Measurements from ENCODE around the gene RAB11FIP4. TPM values are rescaled to one million over a fixed set of nuclear protein-coding genes. Genes with fewer than 3 reads are reported as not detected.

The RAB11FIP4 gene
- total RNA-seq, 2 donors from 2014 or later = 35.6 to 62.2 TPM

GRCh38 chr17:31476525-31477416 is 85.3 kb downstream of the RAB11FIP4 start:
- no peaks in the 10 kb centered on the region for H3K27me3 Mint-ChIP-seq (ENCODE audit: insufficient read depth)
- 86 to 87% methylated on average over 10 to 16 of the region's 16 CpGs for WGBS, 2 experiments (ENCODE audit: insufficient coverage in 1 of 2, insufficient read length in 1 of 2)

GRCh38 chr17:31477417-31478055 is 86.1 kb downstream of the RAB11FIP4 start:
- no peak overlapping the region for H3K27ac Mint-ChIP-seq
- Histone ChIP-seq H3K9me3 (ENCODE audit: control insufficient read depth, low read length) (no peaks in the 10 kb centered on the region), H3K27ac (ENCODE audit: low read depth, low read length) (no peak overlapping the region), H3K4me3 (ENCODE audit: low read length) (no peak overlapping the region), H3K36me3 (ENCODE audit: control insufficient read depth, insufficient read depth, low read length) (no peaks in the 10 kb centered on the region), H3K4me1 (ENCODE audit: control insufficient read depth, insufficient read depth, low read length) (peaks cover 8% of the 10 kb centered on the region), H3K9ac (ENCODE audit: extremely low read depth, low read length, poor library complexity, severe bottlenecking) (no peak overlapping the region), H3K27me3 (ENCODE audit: control insufficient read depth, insufficient read depth, low read length, poor library complexity, severe bottlenecking) (no peaks in the 10 kb centered on the region)
- no peak overlapping the region for H3K4me3 Mint-ChIP-seq
- DNase-seq = no peak
- no peak for TF ChIP-seq CTCF (conservative IDR thresholded peaks at IDR 0.05)
- 95 to 96% methylated on average over 5 to 14 of the region's 14 CpGs for WGBS, 2 experiments (ENCODE audit: insufficient coverage in 1 of 2, insufficient read length in 1 of 2)
- H3K36me3 Mint-ChIP-seq (ENCODE audit: low read depth) = no peaks in the 10 kb centered on the region
- H3K27me3 Mint-ChIP-seq (ENCODE audit: insufficient read depth) = no peaks in the 10 kb centered on the region
- H3K9me3 Mint-ChIP-seq = no peaks in the 10 kb centered on the region
- peaks cover 19% of the 10 kb centered on the region for H3K4me1 Mint-ChIP-seq

More at GRCh38 chr17:31476525-31477416, 85.3 kb downstream of the RAB11FIP4 start:
- Histone ChIP-seq H3K9me3 (ENCODE audit: control insufficient read depth, low read length) (no peaks in the 10 kb centered on the region), H3K9ac (ENCODE audit: extremely low read depth, low read length, poor library complexity, severe bottlenecking) (no peak overlapping the region), H3K4me3 (ENCODE audit: low read length) (no peak overlapping the region), H3K4me1 (ENCODE audit: control insufficient read depth, insufficient read depth, low read length) (peaks cover 8% of the 10 kb centered on the region), H3K36me3 (ENCODE audit: control insufficient read depth, insufficient read depth, low read length) (no peaks in the 10 kb centered on the region), H3K27me3 (ENCODE audit: control insufficient read depth, insufficient read depth, low read length, poor library complexity, severe bottlenecking) (no peaks in the 10 kb centered on the region), H3K27ac (ENCODE audit: low read depth, low read length) (no peak overlapping the region)
- Mint-ChIP-seq H3K4me3 (no peak overlapping the region), H3K9me3 (no peaks in the 10 kb centered on the region), H3K4me1 (peaks cover 19% of the 10 kb centered on the region), H3K36me3 (ENCODE audit: low read depth) (no peaks in the 10 kb centered on the region), H3K27ac (no peak overlapping the region)
- no peak for DNase-seq
- TF ChIP-seq CTCF (conservative IDR thresholded peaks at IDR 0.05) = no peak

GRCh38 chr17:31479062-31479408 is 87.6 kb downstream of the RAB11FIP4 start:
- no peaks in the 10 kb centered on the region for H3K27me3 Mint-ChIP-seq (ENCODE audit: insufficient read depth)
- no peak overlapping the region for H3K4me3 Mint-ChIP-seq
- DNase-seq = no peak
- no peak overlapping the region for H3K27ac Mint-ChIP-seq
- no peak overlapping the region for H3K9ac ChIP-seq (ENCODE audit: extremely low read depth, low read length, poor library complexity, severe bottlenecking)
- no peak overlapping the region for H3K27ac ChIP-seq (ENCODE audit: low read depth, low read length)
- no peaks in the 10 kb centered on the region for H3K9me3 Mint-ChIP-seq
- WGBS, 2 experiments (ENCODE audit: insufficient coverage in 1 of 2, insufficient read length in 1 of 2) = 90 to 100% methylated on average over 1 of the region's 1 CpG
- no peaks in the 10 kb centered on the region for H3K36me3 ChIP-seq (ENCODE audit: control insufficient read depth, insufficient read depth, low read length)
- no peaks in the 10 kb centered on the region for H3K9me3 ChIP-seq (ENCODE audit: control insufficient read depth, low read length)
- no peaks in the 10 kb centered on the region for H3K36me3 Mint-ChIP-seq (ENCODE audit: low read depth)
- H3K4me3 ChIP-seq (ENCODE audit: low read length) = no peak overlapping the region
- H3K4me1 Mint-ChIP-seq = peaks cover 19% of the 10 kb centered on the region
- no peaks in the 10 kb centered on the region for H3K27me3 ChIP-seq (ENCODE audit: control insufficient read depth, insufficient read depth, low read length, poor library complexity, severe bottlenecking)
- H3K4me1 ChIP-seq (ENCODE audit: control insufficient read depth, insufficient read depth, low read length) = peaks cover 8% of the 10 kb centered on the region
- TF ChIP-seq CTCF (conservative IDR thresholded peaks at IDR 0.05) = no peak

Measured in endodermal cell (in vitro differentiated cells).